HFFc6 (cell line): ENCODE data around the gene GRK1. TPM values are rescaled to one million over a fixed set of nuclear protein-coding genes. Genes with fewer than 3 reads are reported as not detected.

ENCODE experiments used
- DNase-seq: peaks from one replicate; pipeline ENCODE4 v3.0.0-alpha.2; 2018
- H3K27ac Mint-ChIP-seq: 2 replicates; pipeline ENCODE4 v1.8.0; 2020; ENCODE audit warnings: mild to moderate bottlenecking, mixed read lengths
- H3K27me3 Mint-ChIP-seq: 2 replicates; pipeline ENCODE4 v1.8.0; 2021; ENCODE audit warnings: mild to moderate bottlenecking, moderate library complexity, mixed read lengths; ENCODE audit not compliant: insufficient read depth
- H3K36me3 Mint-ChIP-seq: 2 replicates; pipeline ENCODE4 v1.8.0; 2021; ENCODE audit warnings: low read depth, mixed read lengths
- H3K4me1 Mint-ChIP-seq: 2 replicates; pipeline ENCODE4 v1.8.0; 2020; ENCODE audit warnings: low read depth, mixed read lengths
- H3K4me3 Mint-ChIP-seq: 2 replicates; pipeline ENCODE4 v1.8.0; 2020; ENCODE audit warnings: mild to moderate bottlenecking, moderate library complexity, mixed read lengths
- H3K9me3 Mint-ChIP-seq: 2 replicates; pipeline ENCODE4 v1.8.0; 2020; ENCODE audit warnings: mild to moderate bottlenecking, mixed read lengths
- total RNA-seq, 6 experiments: library from RNA; stranded (reverse); fragmentation: NEBNext Ultra II Directional; extraction: Animal tissue kit (Norgen Biotek cat#: 25700); gene quantifications; 2 replicates in 1 of 6; 3 replicates in 5 of 6; pipeline ENCODE4 v1.2.3, GENCODE V29; 2021
- TF ChIP-seq, protein P1 (sequence below): fragments of 200-600 bp; sonication (generic); IDR thresholded peaks from 2 replicates; pipeline ENCODE4 v1.5.0; 2021; ENCODE audit warnings: antibody characterized with exemption, mild to moderate bottlenecking

GRK1 gene
- total RNA-seq, 6 experiments from 2014 or later, result not detected

DNA sequence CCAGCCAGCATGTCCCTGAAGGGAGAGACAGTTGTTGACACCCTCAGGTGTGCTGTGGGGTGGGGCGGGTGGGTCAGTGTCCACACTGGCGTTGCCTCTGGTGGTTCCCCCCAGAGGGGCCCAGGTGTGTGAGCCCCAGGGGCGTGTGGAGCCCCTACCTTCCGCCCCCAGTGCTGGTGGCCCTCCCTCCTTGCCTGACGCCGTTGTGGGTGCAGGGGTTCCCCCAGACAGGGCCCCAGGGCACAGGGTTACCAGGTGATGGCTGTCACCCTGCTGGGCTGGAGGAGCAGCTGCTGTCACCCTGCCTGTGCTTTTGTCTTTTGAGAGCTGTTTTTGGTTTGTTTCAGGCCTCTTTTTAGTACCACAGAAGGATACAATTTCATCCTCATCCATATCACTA lies 36.2 kb upstream of the GRK1 start:
- H3K27me3 Mint-ChIP-seq, result peaks cover 4% of the 10 kb centered on the region
- peaks cover 46% of the 10 kb centered on the region for H3K36me3 Mint-ChIP-seq
- TF ChIP-seq, protein P1, sequence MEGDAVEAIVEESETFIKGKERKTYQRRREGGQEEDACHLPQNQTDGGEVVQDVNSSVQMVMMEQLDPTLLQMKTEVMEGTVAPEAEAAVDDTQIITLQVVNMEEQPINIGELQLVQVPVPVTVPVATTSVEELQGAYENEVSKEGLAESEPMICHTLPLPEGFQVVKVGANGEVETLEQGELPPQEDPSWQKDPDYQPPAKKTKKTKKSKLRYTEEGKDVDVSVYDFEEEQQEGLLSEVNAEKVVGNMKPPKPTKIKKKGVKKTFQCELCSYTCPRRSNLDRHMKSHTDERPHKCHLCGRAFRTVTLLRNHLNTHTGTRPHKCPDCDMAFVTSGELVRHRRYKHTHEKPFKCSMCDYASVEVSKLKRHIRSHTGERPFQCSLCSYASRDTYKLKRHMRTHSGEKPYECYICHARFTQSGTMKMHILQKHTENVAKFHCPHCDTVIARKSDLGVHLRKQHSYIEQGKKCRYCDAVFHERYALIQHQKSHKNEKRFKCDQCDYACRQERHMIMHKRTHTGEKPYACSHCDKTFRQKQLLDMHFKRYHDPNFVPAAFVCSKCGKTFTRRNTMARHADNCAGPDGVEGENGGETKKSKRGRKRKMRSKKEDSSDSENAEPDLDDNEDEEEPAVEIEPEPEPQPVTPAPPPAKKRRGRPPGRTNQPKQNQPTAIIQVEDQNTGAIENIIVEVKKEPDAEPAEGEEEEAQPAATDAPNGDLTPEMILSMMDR, result no peak
- peaks cover 4% of the 10 kb centered on the region for H3K9me3 Mint-ChIP-seq
- no peak overlapping the region for H3K4me3 Mint-ChIP-seq
- no peak overlapping the region for H3K27ac Mint-ChIP-seq
- H3K4me1 Mint-ChIP-seq, result peaks cover 14% of the 10 kb centered on the region
- DNase-seq, result no peak

DNA sequence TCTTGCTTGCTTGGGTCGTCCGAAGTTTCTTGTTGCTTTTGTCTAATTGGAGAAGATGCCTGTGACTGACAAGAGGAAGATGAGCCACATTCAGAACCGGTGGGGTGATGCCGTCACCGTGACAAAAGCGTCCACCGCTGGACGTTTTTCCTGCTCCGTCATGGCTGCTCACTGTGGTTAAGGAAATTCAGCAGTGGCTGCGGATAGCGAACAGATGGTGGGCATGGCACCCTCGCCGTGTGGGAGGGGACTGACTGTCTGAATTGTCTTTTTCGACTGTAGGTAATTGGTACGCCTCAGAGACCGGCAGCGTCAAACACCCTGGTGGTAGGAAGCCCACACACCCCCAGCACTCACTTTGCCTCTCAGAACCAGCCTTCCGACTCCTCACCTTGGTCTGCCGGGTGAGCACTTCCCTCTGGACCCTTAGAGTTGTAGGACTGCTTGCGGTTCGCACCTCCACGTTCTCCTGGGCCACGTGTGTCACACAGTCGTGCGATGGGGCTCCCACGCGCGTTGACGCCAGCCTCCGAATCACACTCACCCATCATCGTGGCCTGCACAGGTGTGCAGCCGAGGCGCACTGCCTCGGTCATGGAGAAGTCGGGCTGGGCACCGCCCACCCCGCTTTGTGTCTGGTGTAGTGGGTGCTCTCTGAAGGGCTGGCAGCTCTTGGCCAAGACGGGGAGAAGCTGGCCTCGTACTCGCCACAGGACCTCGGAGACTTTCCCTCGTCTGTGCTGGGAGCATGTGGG lies 35.5 kb upstream of the GRK1 start:
- Mint-ChIP-seq H3K9me3 (no peaks in the 10 kb centered on the region), H3K27ac (no peak overlapping the region), H3K4me3 (no peak overlapping the region), H3K4me1 (peaks cover 6% of the 10 kb centered on the region), H3K36me3 (peaks cover 39% of the 10 kb centered on the region), H3K27me3 (no peaks in the 10 kb centered on the region; the same call in 1 of the 2 replicates)
- TF ChIP-seq, protein P1, result no peak
- DNase-seq, result no peak

DNA sequence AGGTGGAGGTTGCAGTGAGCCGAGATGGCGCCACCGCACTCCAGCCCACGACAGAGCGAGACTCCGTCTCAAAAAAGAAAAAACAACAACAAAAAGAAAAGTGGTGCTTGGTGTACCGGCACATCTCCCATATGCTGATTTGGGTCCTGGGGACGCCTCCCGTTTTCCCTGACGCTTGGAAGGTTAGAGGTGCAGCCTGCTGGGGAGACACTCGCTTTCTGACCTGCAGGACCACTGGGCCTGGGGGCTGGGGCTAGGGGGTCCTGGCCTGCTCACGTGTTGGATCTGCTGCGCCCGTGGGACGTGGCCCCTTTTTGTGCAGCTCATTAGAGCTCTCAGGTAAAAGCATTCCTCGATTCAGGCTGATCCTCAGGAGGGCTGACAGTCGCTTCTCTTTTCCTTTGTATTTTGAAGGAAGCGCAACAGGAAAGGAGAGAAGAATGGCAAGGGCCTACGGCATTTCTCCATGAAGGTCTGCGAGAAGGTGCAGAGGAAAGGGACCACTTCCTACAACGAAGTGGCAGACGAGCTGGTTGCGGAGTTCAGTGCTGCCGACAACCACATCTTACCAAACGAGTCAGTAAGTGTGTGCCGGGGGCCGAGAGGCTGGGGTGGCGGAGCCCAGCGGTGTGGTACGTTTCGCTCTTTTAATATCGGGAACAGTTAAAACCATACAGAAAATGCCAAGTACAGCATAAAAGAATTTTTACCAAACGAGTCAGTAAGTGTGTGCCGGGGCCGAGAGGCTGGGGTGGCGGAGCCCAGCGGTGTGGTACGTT lies 34.1 kb upstream of the GRK1 start:
- Mint-ChIP-seq H3K36me3 (peaks cover 42% of the 10 kb centered on the region), H3K4me1 (no peaks in the 10 kb centered on the region), H3K9me3 (no peaks in the 10 kb centered on the region), H3K27me3 (no peaks in the 10 kb centered on the region; the same call in 1 of the 2 replicates), H3K27ac (no peak overlapping the region), H3K4me3 (no peak overlapping the region)
- no peak for DNase-seq
- TF ChIP-seq, protein P1, result no peak

DNA sequence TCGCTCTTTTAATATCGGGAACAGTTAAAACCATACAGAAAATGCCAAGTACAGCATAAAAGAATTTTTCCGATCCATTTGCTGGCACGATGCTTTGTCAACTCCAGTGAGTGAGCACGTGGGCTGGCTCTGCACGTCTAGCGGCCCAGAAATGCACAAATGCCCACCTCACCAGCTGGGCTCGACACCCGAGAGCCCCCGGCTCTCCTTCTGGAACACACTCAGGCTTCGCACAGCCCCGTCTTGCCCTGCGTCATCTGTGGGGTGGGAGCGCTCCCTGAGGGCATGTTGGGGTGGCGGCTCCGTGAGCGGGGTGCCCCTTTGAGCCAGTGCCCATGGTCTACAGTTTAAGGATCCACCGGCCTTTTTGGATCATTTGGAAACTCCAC lies 33.5 kb upstream of the GRK1 start:
- H3K27me3 Mint-ChIP-seq, result no peaks in the 10 kb centered on the region
- no peaks in the 10 kb centered on the region for H3K4me1 Mint-ChIP-seq
- DNase-seq, result no peak
- TF ChIP-seq, protein P1, result no peak
- H3K4me3 Mint-ChIP-seq, result no peak overlapping the region
- H3K36me3 Mint-ChIP-seq, result peaks cover 45% of the 10 kb centered on the region
- H3K27ac Mint-ChIP-seq, result no peak overlapping the region
- no peaks in the 10 kb centered on the region for H3K9me3 Mint-ChIP-seq

DNA sequence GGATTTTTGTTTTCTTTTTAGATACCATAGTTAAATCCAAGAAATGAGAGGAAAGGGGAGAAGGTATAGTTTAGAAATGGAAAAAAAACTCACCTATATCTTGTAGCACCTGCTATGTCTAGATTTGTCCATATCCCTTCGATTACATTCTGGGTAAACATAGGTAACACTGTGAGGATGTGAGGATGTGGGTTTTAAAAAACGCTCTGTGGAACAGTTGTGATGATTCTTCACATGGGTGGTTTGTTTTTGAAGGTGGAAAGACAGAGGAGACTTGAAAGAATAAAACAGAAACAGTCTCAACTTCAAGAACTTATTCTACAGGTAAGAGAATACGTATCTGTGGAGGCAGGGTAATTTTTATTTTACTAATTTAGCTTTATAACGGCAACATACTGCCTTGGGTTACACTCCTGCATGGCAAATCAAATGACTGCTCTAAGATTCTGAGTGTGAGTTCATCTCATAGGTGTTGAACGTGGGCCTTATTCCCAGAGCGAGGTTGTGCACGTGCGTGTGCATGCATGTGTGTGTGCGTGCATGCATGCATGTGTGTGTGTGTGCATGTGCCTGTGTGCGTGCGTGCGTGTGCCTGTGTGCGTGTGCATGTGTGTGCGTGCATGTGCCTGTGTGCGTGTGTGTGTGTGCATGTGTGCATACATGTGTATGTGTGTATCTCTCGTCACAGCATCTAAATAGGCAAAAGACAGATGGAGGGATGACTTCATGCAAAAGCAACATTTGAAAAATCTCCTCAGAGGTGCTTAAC lies 32.6 kb upstream of the GRK1 start:
- DNase-seq, result no peak
- TF ChIP-seq, protein P1, result no peak
- Mint-ChIP-seq H3K4me1 (no peaks in the 10 kb centered on the region), H3K9me3 (no peaks in the 10 kb centered on the region), H3K27ac (no peak overlapping the region), H3K36me3 (peaks cover 52% of the 10 kb centered on the region), H3K4me3 (no peak overlapping the region), H3K27me3 (no peaks in the 10 kb centered on the region)
